HG03521 (cell line): ENCODE measurements around the gene WDR89.
"Not testable (repeated sequence)": the region's sequence is repeated elsewhere in the genome, so short reads cannot be mapped to it uniquely, and the experiment has no call there.

Experiments used
- ATAC-seq: cut with Tn5 transposase; IDR thresholded peaks from one replicate; pipeline ENCODE4 v1.9.1; 2021; ENCODE audit warnings: mild to moderate bottlenecking, moderate library complexity; ENCODE audit not compliant: unreplicated experiment

WDR89 gene

DNA sequence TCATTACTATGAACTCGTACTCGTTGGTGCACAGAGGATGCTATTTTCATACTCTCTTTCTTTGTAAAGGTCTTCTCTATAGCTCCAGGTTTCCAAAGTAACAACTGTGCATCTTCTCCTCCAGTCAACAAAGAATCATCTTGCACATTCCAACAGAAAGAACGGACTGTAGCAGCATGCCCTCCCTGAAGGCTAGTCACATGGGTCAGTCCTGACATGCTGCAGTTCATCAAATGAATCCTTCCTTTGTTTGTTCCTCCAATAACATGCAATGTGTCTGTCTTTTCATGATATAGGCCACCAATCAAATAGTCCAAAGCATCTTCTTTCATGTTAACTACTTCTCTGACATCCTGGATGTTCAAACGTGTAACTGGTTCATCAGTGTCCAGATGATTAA is 42.9 kb downstream of the WDR89 start:
- ATAC-seq = no peak

- ATAC-seq = no peak
Measured at GRCh38 chr14:63596998-63597658, 44.5 kb downstream of the WDR89 start.

DNA sequence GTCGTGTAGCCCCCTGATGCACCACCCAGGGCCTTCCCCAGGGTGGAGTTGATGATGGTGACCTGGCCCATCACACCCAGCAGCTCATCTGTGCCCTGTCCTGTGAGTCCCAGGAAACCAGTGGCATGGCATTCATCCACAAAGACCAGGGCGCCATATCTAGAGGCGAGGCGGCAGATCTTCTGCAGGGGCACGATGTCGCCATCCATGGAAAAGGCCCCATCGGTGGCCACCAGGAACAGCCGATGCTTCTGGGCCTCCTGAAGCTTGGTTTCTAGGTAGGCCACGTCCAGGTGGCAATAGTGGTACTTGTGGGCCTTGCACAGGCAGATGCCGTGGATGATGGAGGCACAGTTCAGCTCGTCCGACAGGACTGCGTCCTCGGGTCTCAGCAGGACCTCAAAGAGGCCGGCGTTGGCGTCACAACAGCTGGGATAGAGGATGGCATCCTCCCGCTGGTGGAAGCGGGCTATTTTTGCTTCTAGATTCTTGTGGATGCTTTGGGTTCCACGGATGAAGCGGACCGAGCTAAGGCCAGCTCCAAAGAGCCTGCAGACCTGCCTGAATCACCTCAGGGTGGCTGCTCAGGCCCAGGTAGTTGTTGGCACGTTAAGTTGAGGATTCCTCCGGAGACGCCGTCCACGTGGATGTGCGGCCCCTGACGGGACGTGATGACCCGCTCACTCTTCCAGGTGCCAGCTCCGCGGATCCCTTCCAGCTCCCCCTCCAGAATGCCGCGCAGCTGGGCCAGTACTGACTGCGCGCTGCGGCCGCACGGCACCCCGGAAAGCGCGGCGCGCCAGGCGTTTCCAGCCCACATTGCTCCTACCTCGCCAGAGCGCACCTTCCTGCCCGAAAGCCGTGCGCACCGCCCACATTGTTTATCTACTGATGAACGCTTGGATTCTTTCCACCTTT is 47.0 kb downstream of the WDR89 start:
- no peak for ATAC-seq

- ATAC-seq = not testable (repeated sequence)
Measured at GRCh38 chr14:63583046-63583445, 58.6 kb downstream of the WDR89 start.

GRCh38 chr14:63581491-63581890 is 60.2 kb downstream of the WDR89 start:
- ATAC-seq = no peak

GRCh38 chr14:63578300-63578699 is 63.4 kb downstream of the WDR89 start:
- no peak for ATAC-seq

- no peak for ATAC-seq
Measured at GRCh38 chr14:63573581-63573980, 68.1 kb downstream of the WDR89 start.

GRCh38 chr14:63565448-63565847 is 76.2 kb downstream of the WDR89 start:
- no peak for ATAC-seq

DNA sequence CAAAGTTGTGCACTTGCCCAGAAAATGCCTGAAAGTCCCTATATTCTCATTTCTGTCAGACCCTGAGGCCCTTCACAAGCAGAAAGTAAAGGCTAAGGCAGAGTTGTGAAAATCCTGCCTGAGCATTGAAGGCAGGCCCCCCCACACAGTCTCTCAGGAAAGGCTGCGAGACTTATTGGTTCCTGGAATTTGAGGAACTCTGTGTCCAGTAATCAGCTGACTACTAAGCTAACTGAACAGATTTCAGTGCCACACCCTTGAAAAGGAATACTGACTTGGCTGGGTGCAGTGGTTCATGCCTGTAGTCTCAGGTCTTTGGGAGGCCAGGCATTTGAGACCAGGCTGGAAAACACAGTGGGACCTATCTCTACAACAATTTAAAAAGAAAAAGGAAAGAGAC is 77.4 kb downstream of the WDR89 start:
- no peak for ATAC-seq

DNA sequence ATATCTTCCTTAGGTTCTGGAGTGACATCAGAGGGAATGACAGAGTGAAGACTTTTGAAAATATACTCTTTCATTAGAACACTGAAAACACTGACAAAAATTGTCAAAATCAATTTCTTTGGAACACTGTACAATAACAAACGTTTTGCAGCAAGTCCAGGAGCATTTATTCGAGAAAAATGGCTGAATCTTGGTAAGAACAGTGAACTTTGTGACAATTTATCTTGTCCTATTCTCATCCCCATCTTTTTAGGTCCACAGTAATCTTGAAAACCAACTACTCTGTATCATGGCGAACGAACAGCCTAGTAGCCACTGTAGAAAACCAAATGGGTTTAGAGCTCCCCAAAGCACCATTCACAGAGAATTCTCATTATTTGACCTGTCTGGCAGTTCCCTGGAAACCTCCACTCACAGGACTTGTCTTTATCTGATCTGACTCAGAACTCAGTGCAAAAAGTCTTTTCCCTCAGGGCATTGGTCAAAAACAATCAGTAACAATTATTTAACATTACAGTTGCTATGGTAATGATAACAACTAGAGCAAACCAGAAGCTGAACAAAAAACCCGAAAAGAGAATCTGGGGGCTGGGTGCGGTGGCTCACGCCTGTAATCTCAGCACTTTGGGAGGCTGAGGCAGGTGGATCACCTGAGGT is 78.2 kb downstream of the WDR89 start:
- no peak for ATAC-seq

GRCh38 chr14:63562405-63562804 is 79.3 kb downstream of the WDR89 start:
- no peak for ATAC-seq

GRCh38 chr14:63555572-63555971 is 86.1 kb downstream of the WDR89 start:
- ATAC-seq = no peak

DNA sequence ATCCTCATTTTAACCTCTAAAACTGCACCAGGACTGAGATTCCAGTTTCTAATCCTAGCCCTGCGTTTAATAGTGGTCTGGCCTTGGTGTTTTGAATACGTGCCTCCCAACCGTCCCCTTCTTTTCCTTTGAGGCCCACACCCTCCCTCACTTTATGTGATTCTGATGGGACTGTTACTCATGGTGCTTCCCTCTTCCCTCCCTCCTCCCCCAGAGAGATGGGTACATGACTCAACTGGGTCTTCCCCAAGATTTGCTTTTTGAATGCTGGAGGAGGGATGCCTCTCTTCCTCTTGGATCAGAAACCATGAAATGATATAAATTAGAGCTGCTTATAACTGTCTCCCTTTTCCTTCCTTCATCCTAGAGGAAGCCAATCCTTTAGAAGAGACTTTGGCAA is 90.3 kb downstream of the WDR89 start:
- ATAC-seq = no peak

GRCh38 chr14:63547798-63548335 is 93.8 kb downstream of the WDR89 start:
- no peak for ATAC-seq
